Regular cardiac myocyte (primary cell): ENCODE data around the gene TBC1D3E. TPM values are rescaled to one million over a fixed set of nuclear protein-coding genes. Genes with fewer than 3 reads are reported as not detected.

Source experiments
- total RNA-seq: library from RNA; depleted of rRNA; stranded (reverse); fragments of >200 nt; gene quantifications from 2 replicates; pipeline ENCODE4 v1.2.3, GENCODE V29; 2014

TBC1D3E gene
- not detected in 2 replicates for total RNA-seq

GRCh38 chr17:38127651-38128050, at the start of gene TBC1D3E:
Gene TBC1D3E (plus strand): TSS chr17:38127951. CDS start chr17:38129496, 1,545 bp downstream.

Other genes starting within 250 kb of the TBC1D3E start
- not detected in 2 replicates for gene TBC1D3K, start 203.5 kb upstream of the TBC1D3E start, total RNA-seq
- gene TBC1D3L, start 138.9 kb upstream of the TBC1D3E start, total RNA-seq = 1.3 and 3.4 TPM in 2 replicates
- gene TBC1D3D, start 124.0 kb upstream of the TBC1D3E start, total RNA-seq = not detected in 2 replicates
- gene TBC1D3C, start 59.3 kb upstream of the TBC1D3E start, total RNA-seq = not detected in 2 replicates
- not detected in 2 replicates for gene TBC1D3, start 64.6 kb downstream of the TBC1D3E start, total RNA-seq
- gene MRPL45, start 169.2 kb downstream of the TBC1D3E start, total RNA-seq = 23.7 and 28.8 TPM in 2 replicates
- gene GPR179, start 216.0 kb downstream of the TBC1D3E start, total RNA-seq = under 0.01 TPM in 1 of 2 replicates, not detected in the other
- gene SOCS7, start 223.9 kb downstream of the TBC1D3E start, total RNA-seq = 12.4 and 12.7 TPM in 2 replicates